ENCODE data around the gene BUD23.

Gene BUD23

GRCh38 chr7:73734619-73735527 is 51.5 kb downstream of the BUD23 start:
- in situ Hi-C loops (cut with HindIII; ENCODE audit: low pct_ligation_motif_present, low pct_unique_long_range_greater_than_20kb, low sequenced_read_pairs): no loop called here
- peak; percentile 92 for DNase-seq

GRCh38 chr7:73735528-73735905 is 52.1 kb downstream of the BUD23 start:
- in situ Hi-C loops (cut with HindIII; ENCODE audit: low pct_ligation_motif_present, low pct_unique_long_range_greater_than_20kb, low sequenced_read_pairs): no loop called here
- no peak for DNase-seq

GRCh38 chr7:73736885-73737284 is 53.5 kb downstream of the BUD23 start:
- in situ Hi-C loops (cut with HindIII; ENCODE audit: low pct_ligation_motif_present, low pct_unique_long_range_greater_than_20kb, low sequenced_read_pairs): no loop called here
- no peak for DNase-seq

GRCh38 chr7:73737491-73738219 is 54.3 kb downstream of the BUD23 start:
- DNase-seq: no peak
- in situ Hi-C loops (cut with HindIII; ENCODE audit: low pct_ligation_motif_present, low pct_unique_long_range_greater_than_20kb, low sequenced_read_pairs): no loop called here

- peak; percentile 69 for DNase-seq
- in situ Hi-C loops (cut with HindIII; ENCODE audit: low pct_ligation_motif_present, low pct_unique_long_range_greater_than_20kb, low sequenced_read_pairs): no loop called here
Measured at GRCh38 chr7:73738220-73738611, 54.8 kb downstream of the BUD23 start.

GRCh38 chr7:73738612-73739386 is 55.4 kb downstream of the BUD23 start, which contains the start of gene ABHD11:
Gene ABHD11 (minus strand): TSS chr7:73738802. CDS start chr7:73738770, 32 bp downstream.
- in situ Hi-C loops (cut with HindIII; ENCODE audit: low pct_ligation_motif_present, low pct_unique_long_range_greater_than_20kb, low sequenced_read_pairs): no loop called here
- DNase-seq: peak; percentile 99

GRCh38 chr7:73739387-73739767 is 56.0 kb downstream of the BUD23 start:
- no peak for DNase-seq
- in situ Hi-C loops (cut with HindIII; ENCODE audit: low pct_ligation_motif_present, low pct_unique_long_range_greater_than_20kb, low sequenced_read_pairs): no loop called here

- in situ Hi-C loops (cut with HindIII; ENCODE audit: low pct_ligation_motif_present, low pct_unique_long_range_greater_than_20kb, low sequenced_read_pairs): no loop called here
- no peak for DNase-seq
Measured at GRCh38 chr7:73740212-73740611, 56.8 kb downstream of the BUD23 start.

GRCh38 chr7:73740771-73741170 is 57.4 kb downstream of the BUD23 start:
- in situ Hi-C loops (cut with HindIII; ENCODE audit: low pct_ligation_motif_present, low pct_unique_long_range_greater_than_20kb, low sequenced_read_pairs): no loop called here
- DNase-seq: no peak

- in situ Hi-C loops (cut with HindIII; ENCODE audit: low pct_ligation_motif_present, low pct_unique_long_range_greater_than_20kb, low sequenced_read_pairs): no loop called here
- no peak for DNase-seq
Measured at GRCh38 chr7:73741600-73741999, 58.2 kb downstream of the BUD23 start.

- in situ Hi-C loops (cut with HindIII; ENCODE audit: low pct_ligation_motif_present, low pct_unique_long_range_greater_than_20kb, low sequenced_read_pairs): no loop called here
- no peak for DNase-seq
Measured at GRCh38 chr7:73742338-73742752, 58.9 kb downstream of the BUD23 start.

GRCh38 chr7:73742753-73743641 is 59.6 kb downstream of the BUD23 start:
- in situ Hi-C loops (cut with HindIII; ENCODE audit: low pct_ligation_motif_present, low pct_unique_long_range_greater_than_20kb, low sequenced_read_pairs): no loop called here

GRCh38 chr7:73746378-73746777 is 63.0 kb downstream of the BUD23 start:
- DNase-seq: no peak
- in situ Hi-C loops (cut with HindIII; ENCODE audit: low pct_ligation_motif_present, low pct_unique_long_range_greater_than_20kb, low sequenced_read_pairs): no loop called here

More at GRCh38 chr7:73742753-73743641, 59.6 kb downstream of the BUD23 start:
- DNase-seq: peak; percentile 77
